HEK293 (cell line): ENCODE results near the gene MAP6.

Source experiments
- CTCF ChIA-PET: fragments of 350-600 bp; formaldehyde crosslinking; extraction: SDS; loops from one replicate; lab custom pipeline; 2021; ENCODE audit warnings: antibody characterized with exemption; lab: Yijun Ruan, JAX
- POLR2A ChIA-PET: fragments of 300-600 bp; formaldehyde crosslinking; extraction: SDS; loops from one replicate; lab custom pipeline; 2020; ENCODE audit warnings: antibody characterized with exemption, inconsistent platforms; lab: Yijun Ruan, JAX
- H3K27ac ChIP-seq: fragments of 200-500 bp; sonication (Bioruptor generic); 2 replicates; pipeline ENCODE4 v1.5.1; 2014; ENCODE audit warnings: low read depth, low read length, control low read depth, inconsistent platforms; ENCODE audit errors: extremely low read depth
- H3K36me3 ChIP-seq, 2 experiments: fragments of 200-500 bp in 1 of 2; sonication (Bioruptor generic) in 1 of 2; 1 replicate in 1 of 2; 2 replicates in 1 of 2; pipeline ENCODE4 v1.5.1; 2014 to 2017; ENCODE audit warnings: inconsistent platforms in 2 of 2, low read length in 2 of 2; ENCODE audit not compliant: control insufficient read depth in 2 of 2, insufficient read depth in 1 of 2
- H3K4me1 ChIP-seq: fragments of 200-500 bp; sonication (Bioruptor generic); 2 replicates; pipeline ENCODE4 v1.5.1; 2014; ENCODE audit warnings: mild to moderate bottlenecking, low read length, inconsistent platforms; ENCODE audit not compliant: control insufficient read depth, insufficient read depth
- H3K4me3 ChIP-seq: 2 replicates; pipeline ENCODE4 v1.5.1; 2011; ENCODE audit warnings: low read depth, mild to moderate bottlenecking, control low read depth, low read length, moderate library complexity
- H3K9me3 ChIP-seq: fragments of 200-500 bp; sonication (Bioruptor generic); 2 replicates; pipeline ENCODE4 v1.5.1; 2014; ENCODE audit warnings: low read depth, low read length, inconsistent platforms; ENCODE audit not compliant: control insufficient read depth, insufficient read depth
- KLF7 ChIP-seq: fragments of 450-650 bp; formaldehyde crosslinking; IDR thresholded peaks from 2 replicates; pipeline ENCODE4 v1.5.1; 2016; ENCODE audit warnings: missing biosample characterization, missing genetic modification characterization, borderline replicate concordance
- MYNN ChIP-seq: fragments of 450-650 bp; formaldehyde crosslinking; IDR thresholded peaks from 2 replicates; pipeline ENCODE4 v1.5.1; 2016; ENCODE audit warnings: missing biosample characterization, missing genetic modification characterization, borderline replicate concordance
- SP3 ChIP-seq: fragments of 450-650 bp; formaldehyde crosslinking; IDR thresholded peaks from 2 replicates; pipeline ENCODE4 v1.5.1; 2016; ENCODE audit warnings: missing biosample characterization, missing genetic modification characterization
- TCF7L2 ChIP-seq: IDR thresholded peaks from 2 replicates; pipeline ENCODE4 v1.6.1; 2011; ENCODE audit warnings: low read depth, mild to moderate bottlenecking, inconsistent platforms, low read length, moderate library complexity, borderline replicate concordance
- WT1 ChIP-seq: fragments of 450-650 bp; formaldehyde crosslinking; IDR thresholded peaks from 2 replicates; pipeline ENCODE4 v1.5.1; 2016; ENCODE audit warnings: missing biosample characterization, missing genetic modification characterization
- ZNF10 ChIP-seq: fragments of 450-650 bp; formaldehyde crosslinking; IDR thresholded peaks from 2 replicates; pipeline ENCODE4 v1.5.1; 2017; ENCODE audit warnings: missing biosample characterization, missing genetic modification characterization
- ZNF133 ChIP-seq: fragments of 450-650 bp; formaldehyde crosslinking; IDR thresholded peaks from 2 replicates; pipeline ENCODE4 v1.5.1; 2016; ENCODE audit warnings: missing biosample characterization, missing genetic modification characterization
- ZNF174 ChIP-seq: fragments of 450-650 bp; formaldehyde crosslinking; IDR thresholded peaks from 2 replicates; pipeline ENCODE4 v1.5.0; 2017; ENCODE audit warnings: missing biosample characterization, mild to moderate bottlenecking, missing genetic modification characterization
- ZNF2 ChIP-seq: fragments of 450-650 bp; formaldehyde crosslinking; IDR thresholded peaks from 2 replicates; pipeline ENCODE4 v1.5.1; 2016; ENCODE audit warnings: missing biosample characterization, missing genetic modification characterization
- ZNF211 ChIP-seq: fragments of 450-650 bp; formaldehyde crosslinking; IDR thresholded peaks from 2 replicates; pipeline ENCODE4 v1.5.1; 2016; ENCODE audit warnings: low read depth, missing biosample characterization, missing genetic modification characterization
- ZNF223 ChIP-seq: fragments of 450-650 bp; formaldehyde crosslinking; IDR thresholded peaks from 2 replicates; pipeline ENCODE4 v1.5.1; 2016; ENCODE audit warnings: missing biosample characterization, missing genetic modification characterization
- ZNF23 ChIP-seq: fragments of 450-650 bp; formaldehyde crosslinking; IDR thresholded peaks from 2 replicates; pipeline ENCODE4 v1.5.1; 2016; ENCODE audit warnings: missing biosample characterization, missing genetic modification characterization, borderline replicate concordance
- ZNF521 ChIP-seq: fragments of 450-650 bp; formaldehyde crosslinking; IDR thresholded peaks from 2 replicates; pipeline ENCODE4 v1.5.1; 2017; ENCODE audit warnings: missing biosample characterization, mild to moderate bottlenecking, missing genetic modification characterization
- ZNF529 ChIP-seq: fragments of 450-650 bp; formaldehyde crosslinking; IDR thresholded peaks from 2 replicates; pipeline ENCODE4 v1.5.1; 2017; ENCODE audit warnings: missing genetic modification characterization, missing biosample characterization; ENCODE audit not compliant: insufficient replicate concordance
- ZNF549 ChIP-seq: fragments of 450-650 bp; IDR thresholded peaks from 2 replicates; pipeline ENCODE4 v1.5.1; 2018; ENCODE audit warnings: missing biosample characterization, missing genetic modification characterization, mild to moderate bottlenecking, inconsistent platforms, moderate library complexity
- ZNF560 ChIP-seq: fragments of 450-650 bp; formaldehyde crosslinking; IDR thresholded peaks from 2 replicates; pipeline ENCODE4 v1.5.1; 2017; ENCODE audit warnings: missing biosample characterization, missing genetic modification characterization, borderline replicate concordance
- ZNF621 ChIP-seq: fragments of 450-650 bp; formaldehyde crosslinking; IDR thresholded peaks from 2 replicates; pipeline ENCODE4 v1.5.1; 2017; ENCODE audit warnings: missing biosample characterization, missing genetic modification characterization
- ZNF624 ChIP-seq: fragments of 450-650 bp; formaldehyde crosslinking; IDR thresholded peaks from 2 replicates; pipeline ENCODE4 v1.5.1; 2017; ENCODE audit warnings: missing biosample characterization, missing genetic modification characterization
- ZNF658 ChIP-seq: fragments of 450-650 bp; formaldehyde crosslinking; IDR thresholded peaks from 2 replicates; pipeline ENCODE4; 2016; ENCODE audit warnings: missing biosample characterization, missing genetic modification characterization
- ZNF707 ChIP-seq: fragments of 450-650 bp; formaldehyde crosslinking; IDR thresholded peaks from 2 replicates; pipeline ENCODE4 v1.5.1; 2016; ENCODE audit warnings: missing biosample characterization, missing genetic modification characterization
- TF ChIP-seq, protein P1 (sequence below): fragments of 450-650 bp; formaldehyde crosslinking; IDR thresholded peaks from 2 replicates; pipeline ENCODE4 v1.5.1; 2016; ENCODE audit warnings: missing biosample characterization, missing genetic modification characterization, low read depth
- TF ChIP-seq, protein P2 (sequence below): fragments of 450-650 bp; formaldehyde crosslinking; IDR thresholded peaks from 2 replicates; pipeline ENCODE4 v1.5.1; 2016; ENCODE audit warnings: missing biosample characterization, missing genetic modification characterization
- TF ChIP-seq, protein P3 (sequence below): fragments of 450-650 bp; formaldehyde crosslinking; IDR thresholded peaks from 2 replicates; pipeline ENCODE4 v1.5.1; 2017; ENCODE audit warnings: missing biosample characterization, missing genetic modification characterization
- TF ChIP-seq, protein P4 (sequence below): fragments of 450-650 bp; formaldehyde crosslinking; IDR thresholded peaks from 2 replicates; pipeline ENCODE4 v1.5.1; 2016; ENCODE audit warnings: missing biosample characterization, missing genetic modification characterization

The MAP6 gene

DNA sequence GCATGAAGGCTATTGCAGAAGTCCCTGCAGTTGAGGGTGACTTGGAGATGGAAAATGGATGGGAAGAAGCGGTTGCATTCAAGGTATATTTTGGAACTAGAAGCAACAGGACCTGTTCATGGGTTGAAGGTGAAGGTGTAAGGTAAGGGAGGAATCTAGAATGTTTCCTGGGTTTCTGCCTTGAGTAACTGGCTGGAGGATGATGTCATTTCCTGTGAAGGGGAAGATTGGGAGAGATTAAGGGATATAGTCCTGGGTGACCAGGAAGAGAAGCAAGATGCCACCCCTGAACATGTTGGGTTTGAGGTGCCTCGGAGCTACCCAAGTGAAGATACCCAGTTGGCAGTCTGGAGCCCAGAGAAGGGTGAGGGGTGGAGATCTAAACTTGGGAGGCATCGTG lies 36.7 kb upstream of the MAP6 start:
- ChIA-PET CTCF (interaction anchor here (0.6 to 2.0 kb wide), 38 partner anchors 8 to 1138 kb away, joined by 3 to 17 read pairs (median 4); no protein-coding TSS in a partner anchor), POLR2A (no interaction called here)
- H3K9me3 ChIP-seq = no peaks in the 10 kb centered on the region
- H3K4me3 ChIP-seq = no peak overlapping the region
- no peaks in the 10 kb centered on the region for H3K36me3 ChIP-seq
- no peaks in the 10 kb centered on the region for H3K4me1 ChIP-seq
- TF ChIP-seq ZNF133 (tag by site-specific recombination) = no peak
- no peak for TF ChIP-seq WT1 (tag by site-specific recombination)
- TF ChIP-seq, protein P1, sequence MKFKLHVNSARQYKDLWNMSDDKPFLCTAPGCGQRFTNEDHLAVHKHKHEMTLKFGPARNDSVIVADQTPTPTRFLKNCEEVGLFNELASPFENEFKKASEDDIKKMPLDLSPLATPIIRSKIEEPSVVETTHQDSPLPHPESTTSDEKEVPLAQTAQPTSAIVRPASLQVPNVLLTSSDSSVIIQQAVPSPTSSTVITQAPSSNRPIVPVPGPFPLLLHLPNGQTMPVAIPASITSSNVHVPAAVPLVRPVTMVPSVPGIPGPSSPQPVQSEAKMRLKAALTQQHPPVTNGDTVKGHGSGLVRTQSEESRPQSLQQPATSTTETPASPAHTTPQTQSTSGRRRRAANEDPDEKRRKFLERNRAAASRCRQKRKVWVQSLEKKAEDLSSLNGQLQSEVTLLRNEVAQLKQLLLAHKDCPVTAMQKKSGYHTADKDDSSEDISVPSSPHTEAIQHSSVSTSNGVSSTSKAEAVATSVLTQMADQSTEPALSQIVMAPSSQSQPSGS = peak; percentile 67; the same call in 1 of the 2 replicates
- TF ChIP-seq, protein P2, sequence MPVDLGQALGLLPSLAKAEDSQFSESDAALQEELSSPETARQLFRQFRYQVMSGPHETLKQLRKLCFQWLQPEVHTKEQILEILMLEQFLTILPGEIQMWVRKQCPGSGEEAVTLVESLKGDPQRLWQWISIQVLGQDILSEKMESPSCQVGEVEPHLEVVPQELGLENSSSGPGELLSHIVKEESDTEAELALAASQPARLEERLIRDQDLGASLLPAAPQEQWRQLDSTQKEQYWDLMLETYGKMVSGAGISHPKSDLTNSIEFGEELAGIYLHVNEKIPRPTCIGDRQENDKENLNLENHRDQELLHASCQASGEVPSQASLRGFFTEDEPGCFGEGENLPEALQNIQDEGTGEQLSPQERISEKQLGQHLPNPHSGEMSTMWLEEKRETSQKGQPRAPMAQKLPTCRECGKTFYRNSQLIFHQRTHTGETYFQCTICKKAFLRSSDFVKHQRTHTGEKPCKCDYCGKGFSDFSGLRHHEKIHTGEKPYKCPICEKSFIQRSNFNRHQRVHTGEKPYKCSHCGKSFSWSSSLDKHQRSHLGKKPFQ (tag by site-specific recombination) = no peak
- TF ChIP-seq ZNF624 = no peak
- no peak for TF ChIP-seq ZNF658
- TF ChIP-seq TCF7L2 = no peak
- TF ChIP-seq, all 188 proteins: peak for 1
- no peak overlapping the region for H3K27ac ChIP-seq

DNA sequence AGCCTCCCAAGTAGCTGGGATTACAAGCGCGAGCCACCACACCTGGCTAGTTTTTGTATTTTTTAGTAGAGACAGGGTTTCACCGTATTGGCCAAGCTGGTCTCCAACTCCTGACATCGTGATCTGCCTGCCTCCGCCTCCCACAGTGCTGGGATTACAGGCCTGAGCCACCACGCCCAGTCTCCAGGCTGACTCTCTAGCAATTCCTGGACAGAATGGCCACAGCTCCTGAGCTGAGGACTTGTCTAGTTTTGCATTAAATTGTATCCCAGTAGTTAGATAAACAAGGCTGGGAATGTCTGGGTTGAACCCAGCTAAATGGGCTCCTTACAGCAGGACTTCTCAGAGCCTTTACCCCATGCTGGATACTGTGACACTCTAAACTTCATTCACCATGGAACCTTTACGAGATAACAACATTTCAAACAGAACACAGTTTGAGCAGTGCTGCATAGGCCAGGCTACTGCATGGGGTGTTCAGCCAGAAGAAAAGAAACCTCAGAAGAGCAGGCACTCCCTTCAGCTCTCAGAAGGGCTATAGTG lies 34.9 kb upstream of the MAP6 start:
- H3K36me3 ChIP-seq = no peaks in the 10 kb centered on the region
- POLR2A ChIA-PET = no interaction called here
- H3K4me1 ChIP-seq = no peaks in the 10 kb centered on the region
- no peak overlapping the region for H3K4me3 ChIP-seq
- TF ChIP-seq ZNF707 (tag by site-specific recombination) = no peak
- TF ChIP-seq, protein P3, sequence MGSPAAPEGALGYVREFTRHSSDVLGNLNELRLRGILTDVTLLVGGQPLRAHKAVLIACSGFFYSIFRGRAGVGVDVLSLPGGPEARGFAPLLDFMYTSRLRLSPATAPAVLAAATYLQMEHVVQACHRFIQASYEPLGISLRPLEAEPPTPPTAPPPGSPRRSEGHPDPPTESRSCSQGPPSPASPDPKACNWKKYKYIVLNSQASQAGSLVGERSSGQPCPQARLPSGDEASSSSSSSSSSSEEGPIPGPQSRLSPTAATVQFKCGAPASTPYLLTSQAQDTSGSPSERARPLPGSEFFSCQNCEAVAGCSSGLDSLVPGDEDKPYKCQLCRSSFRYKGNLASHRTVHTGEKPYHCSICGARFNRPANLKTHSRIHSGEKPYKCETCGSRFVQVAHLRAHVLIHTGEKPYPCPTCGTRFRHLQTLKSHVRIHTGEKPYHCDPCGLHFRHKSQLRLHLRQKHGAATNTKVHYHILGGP (tag by site-specific recombination) = peak; percentile 77
- CTCF ChIA-PET = interaction anchor here (0.6 kb wide), 1 partner anchor 29 kb away, joined by 3 read pairs; no protein-coding TSS in a partner anchor
- H3K27ac ChIP-seq = no peak overlapping the region
- no peaks in the 10 kb centered on the region for H3K9me3 ChIP-seq

DNA sequence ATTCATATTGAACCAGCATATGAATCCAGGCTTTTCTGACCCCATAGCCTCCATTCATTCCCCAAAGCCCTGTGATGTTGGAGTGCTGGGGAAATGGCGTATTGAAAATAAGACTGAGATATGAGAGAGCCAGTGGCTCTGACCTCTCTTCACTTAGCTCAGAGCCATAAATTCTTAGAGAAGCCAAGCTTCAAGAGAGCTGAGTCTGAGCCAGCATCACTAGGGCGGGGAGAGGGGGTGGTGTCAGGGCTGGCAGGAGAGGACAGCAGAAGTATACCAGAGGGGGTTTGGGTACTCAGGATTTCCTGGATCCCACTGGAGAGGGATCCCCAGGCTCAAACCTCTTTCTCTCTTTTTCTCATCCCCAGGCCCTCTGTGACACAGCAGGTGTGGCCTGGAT lies 32.1 kb upstream of the MAP6 start:
- no peak overlapping the region for H3K4me3 ChIP-seq
- TF ChIP-seq KLF7 (tag by site-specific recombination) (no peak), ZNF211 (no peak), ZNF621 (tag by site-specific recombination) (no peak), ZNF23 (no peak), ZNF549 (tag by site-specific recombination) (no peak), ZNF560 (tag by site-specific recombination) (no peak), ZNF529 (no peak), ZNF10 (no peak), MYNN (tag by site-specific recombination) (no peak), ZNF658 (no peak), SP3 (tag by site-specific recombination) (no peak), ZNF2 (tag by site-specific recombination) (no peak), ZNF223 (tag by site-specific recombination) (no peak), ZNF174 (tag by site-specific recombination) (no peak), ZNF521 (tag by site-specific recombination) (no peak)
- TF ChIP-seq, protein P4, sequence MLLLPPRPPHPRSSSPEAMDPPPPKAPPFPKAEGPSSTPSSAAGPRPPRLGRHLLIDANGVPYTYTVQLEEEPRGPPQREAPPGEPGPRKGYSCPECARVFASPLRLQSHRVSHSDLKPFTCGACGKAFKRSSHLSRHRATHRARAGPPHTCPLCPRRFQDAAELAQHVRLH (tag by site-specific recombination) = no peak
- TF ChIP-seq, protein P1 = no peak
- TF ChIP-seq, all 188 proteins: peak for 0
- Histone ChIP-seq H3K4me1 (no peaks in the 10 kb centered on the region), H3K36me3 (no peaks in the 10 kb centered on the region), H3K9me3 (no peaks in the 10 kb centered on the region), H3K27ac (no peak overlapping the region)
- ChIA-PET CTCF (interaction anchor here (0.7 kb wide), 2 partner anchors 21 to 103 kb away, joined by 3 read pairs; no protein-coding TSS in a partner anchor), POLR2A (no interaction called here)
